ENCODE results near the gene FAM83G.

Gene FAM83G

GRCh38 chr17:18976201-18976600, 28.4 kb downstream of the FAM83G start:
- ATAC-seq = no peak
- TF ChIP-seq GLIS3 (CRISPR knock-in tag; IDR thresholded peaks at IDR 0.05) (no peak), TSHZ2 (CRISPR knock-in tag; IDR thresholded peaks at IDR 0.05) (no peak)

GRCh38 chr17:18975597-18975996, 29.0 kb downstream of the FAM83G start:
- no peak for TF ChIP-seq ZNF565 (CRISPR knock-in tag; conservative IDR thresholded peaks at IDR 0.05; ENCODE audit: low read depth)
- no peak for TF ChIP-seq ESRRG (CRISPR knock-in tag; IDR thresholded peaks at IDR 0.05)
- no peak for TF ChIP-seq OSR1 (CRISPR knock-in tag; IDR thresholded peaks at IDR 0.05)
- TF ChIP-seq ISL1 (CRISPR knock-in tag; IDR thresholded peaks at IDR 0.05) = no peak
- TF ChIP-seq ZFP30 (CRISPR knock-in tag; IDR thresholded peaks at IDR 0.05) = no peak
- no peak for TF ChIP-seq ZNF8 (CRISPR knock-in tag; IDR thresholded peaks at IDR 0.05)
- TF ChIP-seq CSRNP3 (CRISPR knock-in tag; IDR thresholded peaks at IDR 0.05) = no peak
- no peak for TF ChIP-seq BACH2 (CRISPR knock-in tag; IDR thresholded peaks at IDR 0.05; ENCODE audit: borderline replicate concordance)
- no peak for TF ChIP-seq GLIS3 (CRISPR knock-in tag; IDR thresholded peaks at IDR 0.05)
- no peak for TF ChIP-seq ZC3H10 (CRISPR knock-in tag; IDR thresholded peaks at IDR 0.05)
- no peak for TF ChIP-seq PATZ1 (CRISPR knock-in tag; IDR thresholded peaks at IDR 0.05; ENCODE audit: borderline replicate concordance)
- TF ChIP-seq RARB (CRISPR knock-in tag; IDR thresholded peaks at IDR 0.05) = no peak
- TF ChIP-seq TOX (CRISPR knock-in tag; IDR thresholded peaks at IDR 0.05; ENCODE audit: borderline replicate concordance) = no peak
- no peak for ATAC-seq

- no peak for ATAC-seq
- TF ChIP-seq PATZ1 (CRISPR knock-in tag; IDR thresholded peaks at IDR 0.05; ENCODE audit: borderline replicate concordance) (no peak), CSRNP3 (CRISPR knock-in tag; IDR thresholded peaks at IDR 0.05) (no peak), CSDC2 (CRISPR knock-in tag; IDR thresholded peaks at IDR 0.05) (no peak), TOX (CRISPR knock-in tag; IDR thresholded peaks at IDR 0.05; ENCODE audit: borderline replicate concordance) (no peak), ZFP3 (CRISPR knock-in tag; IDR thresholded peaks at IDR 0.05) (no peak), ZNF70 (CRISPR knock-in tag; IDR thresholded peaks at IDR 0.05) (no peak), ESRRG (CRISPR knock-in tag; IDR thresholded peaks at IDR 0.05) (no peak), SNAI2 (CRISPR knock-in tag; IDR thresholded peaks at IDR 0.05) (no peak), CREB5 (CRISPR knock-in tag; IDR thresholded peaks at IDR 0.05; ENCODE audit: low read depth) (no peak), POU6F1 (CRISPR knock-in tag; IDR thresholded peaks at IDR 0.05; ENCODE audit: borderline replicate concordance, low read depth) (no peak), GLIS3 (CRISPR knock-in tag; IDR thresholded peaks at IDR 0.05) (no peak), ISL1 (CRISPR knock-in tag; IDR thresholded peaks at IDR 0.05) (no peak), RARB (CRISPR knock-in tag; IDR thresholded peaks at IDR 0.05) (no peak), BACH2 (CRISPR knock-in tag; IDR thresholded peaks at IDR 0.05; ENCODE audit: borderline replicate concordance) (no peak), ZC3H10 (CRISPR knock-in tag; IDR thresholded peaks at IDR 0.05) (no peak), ARNTL (CRISPR knock-in tag; IDR thresholded peaks at IDR 0.05; ENCODE audit: borderline replicate concordance, low read depth) (no peak)
These were observed 30.0 kb downstream of the FAM83G start for GRCh38 chr17:18974407-18975149.

Data from SK-N-SH treated with all-trans-retinoic acid at 6 μM for 48 hours (cell line).